Esophagus (tissue), 2 donors: Measurements from ENCODE around the gene OR1D5. TPM values are rescaled to one million over a fixed set of nuclear protein-coding genes. Genes with fewer than 3 reads are reported as not detected.
A peak's percentile ranks its signal among the peaks of the same experiment; 100 is the strongest.
"Not testable (repeated sequence)": the region's sequence is repeated elsewhere in the genome, so short reads cannot be mapped to it uniquely, and the experiment has no call there.

Experiments used
- H3K27ac ChIP-seq, 2 donors: one replicate each; pipeline ENCODE4 v1.5.1; 2013; ENCODE audit warnings: low read depth in 2 of 2, mild to moderate bottlenecking in 2 of 2, inconsistent platforms in 1 of 2, low read length in 1 of 2, moderate library complexity in 1 of 2
- H3K27me3 ChIP-seq, 2 donors: one replicate each; pipeline ENCODE4 v1.6.1; 2013; ENCODE audit warnings: low read length in 2 of 2, control low read depth in 1 of 2, mild to moderate bottlenecking in 1 of 2; ENCODE audit not compliant: insufficient read depth in 2 of 2, control insufficient read depth in 1 of 2
- H3K36me3 ChIP-seq, 2 donors: one replicate each; pipeline ENCODE4 v1.6.1; 2013; ENCODE audit warnings: low read length in 1 of 2; ENCODE audit not compliant: control insufficient read depth in 2 of 2, insufficient read depth in 2 of 2
- H3K4me1 ChIP-seq, 2 donors: one replicate each; pipeline ENCODE4 v1.6.1; 2013; ENCODE audit warnings: low read length in 1 of 2; ENCODE audit not compliant: control insufficient read depth in 2 of 2, insufficient read depth in 2 of 2
- H3K4me3 ChIP-seq, 2 donors: one replicate each; pipeline ENCODE4 v1.5.1; 2013; ENCODE audit warnings: low read length in 2 of 2, mild to moderate bottlenecking in 2 of 2, low read depth in 1 of 2, moderate library complexity in 1 of 2
- H3K9me3 ChIP-seq, 2 donors: one replicate each; pipeline ENCODE4 v1.6.1; 2013; ENCODE audit warnings: mild to moderate bottlenecking in 2 of 2, low read depth in 1 of 2, low read length in 1 of 2, moderate library complexity in 1 of 2; ENCODE audit not compliant: control insufficient read depth in 2 of 2, insufficient read depth in 1 of 2
- WGBS, 2 donors: extraction: QIAGEN DNeasy Blood & Tissue Kit; methylation state at CpG; one replicate each; pipeline ENCODE4 v1.1.7; 2013; 5-methylcytosine and 5-hydroxymethylcytosine counted together
- polyA plus RNA-seq, 2 donors: library from polyadenylated mRNA; stranded (reverse); fragments of 200-250 nt; gene quantifications; one replicate each; pipeline ENCODE4 v1.2.3, GENCODE V29; 2013
- donor health status: healthy with polysubstance abuse.
- donor health status: Bipolar disorder and iron deficiency.

OR1D5 gene
- polyA plus RNA-seq, 2 donors = not detected

DNA sequence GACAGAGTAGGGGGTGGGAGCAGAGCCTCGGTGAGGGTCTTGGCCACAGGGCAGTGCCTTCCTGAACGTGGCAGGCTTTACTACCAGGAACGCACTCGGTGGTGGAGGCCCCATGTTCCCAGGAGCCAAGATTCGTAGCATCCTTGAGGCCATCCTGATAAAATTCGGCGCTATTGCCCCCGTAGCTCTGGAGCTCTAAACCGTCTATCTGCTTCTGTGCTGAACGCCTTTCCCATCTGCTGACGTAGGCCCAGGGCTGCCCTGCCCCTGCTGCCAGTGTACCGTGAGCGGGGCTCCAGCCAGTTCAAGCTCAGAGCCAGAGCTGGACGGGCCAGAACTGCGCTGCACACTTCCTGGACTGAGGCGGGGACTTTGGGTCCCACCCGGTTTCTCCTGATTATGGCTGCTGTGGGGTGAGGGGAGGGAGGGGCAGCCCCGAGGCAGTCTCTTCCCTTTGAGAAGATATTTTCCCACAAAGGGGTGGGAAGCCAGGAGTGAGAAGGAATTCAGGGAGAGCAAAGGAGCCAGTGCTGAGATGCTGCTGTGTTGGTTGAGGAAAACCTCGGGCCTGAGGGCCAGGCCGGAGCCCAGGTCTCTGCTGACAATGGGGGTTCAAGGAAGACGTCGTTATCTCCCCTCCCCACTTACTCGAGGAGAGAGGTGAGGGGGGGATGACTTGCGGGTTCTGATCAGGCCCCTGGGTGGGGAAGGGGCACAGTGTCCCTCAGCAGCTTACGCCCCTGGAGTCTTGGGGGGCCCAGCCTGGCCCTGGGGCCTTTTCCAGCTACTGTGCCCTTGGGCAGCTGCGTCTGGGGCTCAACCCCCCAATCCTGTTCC is 29.4 kb downstream of the OR1D5 start:
- Histone ChIP-seq H3K36me3 (peaks cover 0 to 9% of the 10 kb centered on the region in 2 donors), H3K27ac (no peak overlapping the region), H3K9me3 (no peaks in the 10 kb centered on the region), H3K4me1 (peaks cover 0 to 2% of the 10 kb centered on the region in 2 donors), H3K27me3 (no peaks in the 10 kb centered on the region), H3K4me3 (no peak overlapping the region)
- WGBS, 2 donors = 77 to 80% methylated on average over 26 of the region's 26 CpGs

GRCh38 chr17:3033248-3033640 is 30.2 kb downstream of the OR1D5 start:
- H3K4me1 ChIP-seq = peaks cover 0 to 2% of the 10 kb centered on the region in 2 donors
- 85 to 86% methylated on average over 15 of the region's 15 CpGs for WGBS, 2 donors

GRCh38 chr17:3032258-3033247 is 30.9 kb downstream of the OR1D5 start:
- Histone ChIP-seq H3K9me3 (no peaks in the 10 kb centered on the region), H3K4me3 (no peak overlapping the region), H3K36me3 (peaks cover 0 to 9% of the 10 kb centered on the region in 2 donors), H3K4me1 (peaks cover 0 to 2% of the 10 kb centered on the region in 2 donors), H3K27ac (no peak overlapping the region), H3K27me3 (no peaks in the 10 kb centered on the region)
- 87 to 90% methylated on average over 27 of the region's 27 CpGs for WGBS, 2 donors

More at GRCh38 chr17:3033248-3033640, 30.2 kb downstream of the OR1D5 start:
- Histone ChIP-seq H3K36me3 (peaks cover 0 to 9% of the 10 kb centered on the region in 2 donors), H3K9me3 (no peaks in the 10 kb centered on the region), H3K27ac (no peak overlapping the region), H3K27me3 (no peaks in the 10 kb centered on the region), H3K4me3 (no peak overlapping the region)

DNA sequence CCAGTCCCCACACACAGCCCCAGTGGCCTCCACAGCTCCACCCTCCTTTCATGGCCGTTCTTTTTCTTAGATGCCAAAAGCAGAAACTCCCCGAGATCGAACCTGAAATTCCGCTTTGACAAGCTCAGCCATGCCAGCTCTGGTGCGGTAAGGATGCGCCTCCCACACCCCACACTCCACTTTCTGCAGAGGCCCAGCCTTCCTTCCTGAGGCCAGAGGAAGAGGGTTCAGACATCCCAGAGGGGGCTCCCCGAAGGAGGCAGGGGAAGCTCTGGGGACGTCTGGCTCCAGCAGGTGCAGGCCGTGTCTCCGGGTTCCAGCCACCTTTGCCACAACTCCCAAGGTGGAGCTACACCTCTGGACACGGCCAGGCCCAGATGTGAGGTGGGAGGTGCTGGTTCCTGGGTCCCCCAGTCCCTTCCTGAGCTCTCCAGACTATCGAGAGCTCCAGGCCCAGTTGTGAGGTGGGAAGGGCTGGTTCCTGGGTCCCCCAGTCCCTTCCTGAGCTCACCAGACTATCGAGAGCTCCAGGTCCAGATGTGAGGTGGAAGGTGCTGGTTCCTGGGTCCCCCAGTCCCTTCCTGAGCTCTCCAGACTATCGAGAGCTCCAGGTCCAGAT is 32.4 kb downstream of the OR1D5 start:
- Histone ChIP-seq H3K27ac (peak overlapping the region; percentile 58 to 67), H3K36me3 (peaks cover 5 to 16% of the 10 kb centered on the region in 2 donors)
- not testable (repeated sequence) for H3K4me3 ChIP-seq, H3K4me1 ChIP-seq, H3K27me3 ChIP-seq, H3K9me3 ChIP-seq
- 74 to 83% methylated on average over 14 of the region's 14 CpGs for WGBS, 2 donors

GRCh38 chr17:3030096-3030495 is 33.3 kb downstream of the OR1D5 start:
- 51 to 65% methylated on average over 7 of the region's 7 CpGs for WGBS, 2 donors

GRCh38 chr17:3029213-3029913 is 34.0 kb downstream of the OR1D5 start:
- Histone ChIP-seq H3K27me3 (no peaks in the 10 kb centered on the region), H3K36me3 (peaks cover 5 to 15% of the 10 kb centered on the region in 2 donors), H3K27ac (peak overlapping the region in 1 of 2 donors; percentile 50), H3K4me1 (peaks cover 0 to 2% of the 10 kb centered on the region in 2 donors), H3K9me3 (no peaks in the 10 kb centered on the region), H3K4me3 (no peak overlapping the region)
- WGBS, 2 donors = 82 to 83% methylated on average over 19 of the region's 19 CpGs

More at GRCh38 chr17:3030096-3030495, 33.3 kb downstream of the OR1D5 start:
- Histone ChIP-seq H3K27ac (peak overlapping the region in 1 of 2 donors; percentile 79), H3K4me3 (no peak overlapping the region), H3K4me1 (peaks cover 0 to 2% of the 10 kb centered on the region in 2 donors), H3K9me3 (no peaks in the 10 kb centered on the region), H3K27me3 (no peaks in the 10 kb centered on the region), H3K36me3 (peaks cover 5 to 16% of the 10 kb centered on the region in 2 donors)

GRCh38 chr17:3027786-3028532 is 35.4 kb downstream of the OR1D5 start:
- H3K27ac ChIP-seq = no peak overlapping the region
- no peaks in the 10 kb centered on the region for H3K4me1 ChIP-seq
- no peak overlapping the region for H3K4me3 ChIP-seq
- peaks cover 5 to 14% of the 10 kb centered on the region in 2 donors for H3K36me3 ChIP-seq
- no peaks in the 10 kb centered on the region for H3K27me3 ChIP-seq
- peaks cover 0 to 2% of the 10 kb centered on the region in 2 donors for H3K9me3 ChIP-seq
- 88 to 90% methylated on average over 18 of the region's 18 CpGs for WGBS, 2 donors

DNA sequence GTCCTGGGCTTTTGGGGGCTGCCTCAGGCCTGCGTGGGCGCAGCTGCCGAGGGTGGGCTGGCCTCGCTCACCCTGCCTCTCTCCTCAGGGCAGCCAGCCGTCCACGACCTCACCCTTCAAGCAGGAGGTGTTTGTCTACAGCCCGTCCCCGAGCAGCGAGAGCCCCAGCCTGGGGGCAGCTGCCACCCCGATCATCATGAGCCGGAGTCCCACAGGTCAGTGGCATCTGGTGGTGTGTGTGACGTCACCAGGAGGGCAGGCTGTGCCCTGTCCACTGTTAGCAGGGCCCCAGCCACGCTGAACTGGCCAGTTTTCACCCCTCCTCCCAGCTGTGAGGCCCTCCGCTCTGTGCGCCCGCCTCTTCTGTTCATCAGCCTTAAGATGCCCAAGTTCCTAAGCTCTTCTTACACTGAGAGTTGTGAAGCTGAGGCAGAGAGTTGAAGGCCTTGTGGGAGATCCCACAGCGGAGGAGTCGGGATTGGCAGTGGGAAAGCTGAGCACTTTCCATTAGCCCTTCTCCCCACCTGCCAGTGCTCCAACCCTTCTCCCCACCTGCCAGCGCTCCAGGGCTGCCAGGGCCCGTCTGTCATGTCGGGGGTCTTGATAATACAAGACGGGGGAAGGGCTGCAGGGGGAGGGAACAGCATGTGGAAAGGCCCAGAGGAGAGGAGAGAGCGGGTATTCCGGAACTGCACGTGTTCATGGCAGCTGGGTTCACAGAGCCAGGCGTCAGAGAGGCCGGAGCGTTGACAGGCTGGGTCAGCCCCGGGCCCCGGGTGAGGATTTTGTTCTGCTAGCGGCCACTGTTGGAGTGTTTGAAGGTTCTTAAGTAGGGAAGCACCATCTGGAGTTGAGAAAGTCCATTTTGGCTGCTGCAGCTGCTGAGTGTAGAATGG is 36.3 kb downstream of the OR1D5 start:
- Histone ChIP-seq H3K27ac (no peak overlapping the region), H3K9me3 (peaks cover 0 to 2% of the 10 kb centered on the region in 2 donors), H3K4me1 (no peaks in the 10 kb centered on the region), H3K4me3 (no peak overlapping the region), H3K36me3 (peaks cover 5 to 14% of the 10 kb centered on the region in 2 donors), H3K27me3 (no peaks in the 10 kb centered on the region)
- 84 to 87% methylated on average over 31 of the region's 31 CpGs for WGBS, 2 donors
